Measurements from ENCODE around the gene FBLN1.
"Not testable (repeated sequence)": the region's sequence is repeated elsewhere in the genome, so short reads cannot be mapped to it uniquely, and the experiment has no call there.

The FBLN1 gene

GRCh38 chr22:45477366-45478107 lies 25.1 kb upstream of the FBLN1 start:
- DNase-seq (ENCODE audit: low spot score), result no peak

- no peak for DNase-seq (ENCODE audit: low spot score)
Observed at GRCh38 chr22:45478108-45478771, 24.4 kb upstream of the FBLN1 start.

GRCh38 chr22:45480717-45481116 lies 22.0 kb upstream of the FBLN1 start:
- DNase-seq (ENCODE audit: low spot score), result no peak

- no peak for DNase-seq (ENCODE audit: low spot score)
Observed at GRCh38 chr22:45481661-45482060, 21.0 kb upstream of the FBLN1 start.

GRCh38 chr22:45482169-45482568 lies 20.5 kb upstream of the FBLN1 start:
- no peak for DNase-seq (ENCODE audit: low spot score)

GRCh38 chr22:45483319-45483718 lies 19.4 kb upstream of the FBLN1 start:
- DNase-seq (ENCODE audit: low spot score), result no peak

- DNase-seq (ENCODE audit: low spot score), result no peak
Observed at GRCh38 chr22:45483918-45484499, 18.7 kb upstream of the FBLN1 start.

- DNase-seq (ENCODE audit: low spot score), result no peak
Observed at GRCh38 chr22:45484742-45485141, 17.9 kb upstream of the FBLN1 start.

GRCh38 chr22:45485261-45485660 lies 17.4 kb upstream of the FBLN1 start:
- no peak for DNase-seq (ENCODE audit: low spot score)

GRCh38 chr22:45488764-45489370 lies 13.8 kb upstream of the FBLN1 start:
- DNase-seq (ENCODE audit: low spot score), result no peak

GRCh38 chr22:45490836-45491235 lies 11.8 kb upstream of the FBLN1 start:
- DNase-seq (ENCODE audit: low spot score), result no peak

- DNase-seq (ENCODE audit: low spot score), result no peak
Observed at GRCh38 chr22:45491841-45492240, 10.8 kb upstream of the FBLN1 start.

GRCh38 chr22:45493286-45493771 lies 9.4 kb upstream of the FBLN1 start:
- no peak for DNase-seq (ENCODE audit: low spot score)

- DNase-seq (ENCODE audit: low spot score), result not testable (repeated sequence)
Observed at GRCh38 chr22:45494306-45494705, 8.4 kb upstream of the FBLN1 start.

GRCh38 chr22:45495616-45496015 lies 7.1 kb upstream of the FBLN1 start:
- DNase-seq (ENCODE audit: low spot score), result not testable (repeated sequence)

GRCh38 chr22:45496451-45496941 lies 6.2 kb upstream of the FBLN1 start:
- no peak for DNase-seq (ENCODE audit: low spot score)

- no peak for DNase-seq (ENCODE audit: low spot score)
Observed at GRCh38 chr22:45497351-45498145, 5.1 kb upstream of the FBLN1 start.

GRCh38 chr22:45499746-45500145 lies 2.9 kb upstream of the FBLN1 start:
- no peak for DNase-seq (ENCODE audit: low spot score)

GRCh38 chr22:45503050-45503815 lies 550 bp downstream of the FBLN1 start:
- no peak for DNase-seq (ENCODE audit: low spot score)

GRCh38 chr22:45503816-45504372 lies 1.2 kb downstream of the FBLN1 start:
- no peak for DNase-seq (ENCODE audit: low spot score)
